Activated T-helper 17 cell treated with anti-CD3 and anti-CD28 coated beads, Interleukin-2, amount 50 U/mL, for 72 hours (primary cell): ENCODE results near the gene RNF169. TPM values are rescaled to one million over a fixed set of nuclear protein-coding genes. Genes with fewer than 3 reads are reported as not detected.
A peak's percentile ranks its signal among the peaks of the same experiment; 100 is the strongest.

Experiments
- ATAC-seq: fragments of 150-1000 bp; cut with Tn5 transposase; replicated peaks from 2 replicates; pipeline ENCODE4 v1.10.0; 2021; ENCODE audit warnings: mild to moderate bottlenecking, moderate library complexity
- H3K27ac Mint-ChIP-seq: one replicate; pipeline ENCODE4 v1.8.0; 2022; ENCODE audit warnings: mixed read lengths
- H3K27me3 Mint-ChIP-seq: one replicate; pipeline ENCODE4 v1.8.0; 2022; ENCODE audit warnings: mixed read lengths
- H3K36me3 Mint-ChIP-seq: one replicate; pipeline ENCODE4 v1.8.0; 2022; ENCODE audit warnings: low read depth, mild to moderate bottlenecking, mixed read lengths
- H3K4me1 Mint-ChIP-seq: one replicate; pipeline ENCODE4 v1.8.0; 2022; ENCODE audit warnings: mixed read lengths
- H3K4me3 Mint-ChIP-seq: one replicate; pipeline ENCODE4 v1.8.0; 2022; ENCODE audit warnings: mild to moderate bottlenecking, mixed read lengths
- H3K9me3 Mint-ChIP-seq: one replicate; pipeline ENCODE4 v1.8.0; 2022; ENCODE audit warnings: mixed read lengths
- total RNA-seq, 2 donors: library from RNA; stranded (reverse); gene quantifications; one replicate each; pipeline ENCODE4 v1.2.3, GENCODE V29; 2022

Gene RNF169, protein sequence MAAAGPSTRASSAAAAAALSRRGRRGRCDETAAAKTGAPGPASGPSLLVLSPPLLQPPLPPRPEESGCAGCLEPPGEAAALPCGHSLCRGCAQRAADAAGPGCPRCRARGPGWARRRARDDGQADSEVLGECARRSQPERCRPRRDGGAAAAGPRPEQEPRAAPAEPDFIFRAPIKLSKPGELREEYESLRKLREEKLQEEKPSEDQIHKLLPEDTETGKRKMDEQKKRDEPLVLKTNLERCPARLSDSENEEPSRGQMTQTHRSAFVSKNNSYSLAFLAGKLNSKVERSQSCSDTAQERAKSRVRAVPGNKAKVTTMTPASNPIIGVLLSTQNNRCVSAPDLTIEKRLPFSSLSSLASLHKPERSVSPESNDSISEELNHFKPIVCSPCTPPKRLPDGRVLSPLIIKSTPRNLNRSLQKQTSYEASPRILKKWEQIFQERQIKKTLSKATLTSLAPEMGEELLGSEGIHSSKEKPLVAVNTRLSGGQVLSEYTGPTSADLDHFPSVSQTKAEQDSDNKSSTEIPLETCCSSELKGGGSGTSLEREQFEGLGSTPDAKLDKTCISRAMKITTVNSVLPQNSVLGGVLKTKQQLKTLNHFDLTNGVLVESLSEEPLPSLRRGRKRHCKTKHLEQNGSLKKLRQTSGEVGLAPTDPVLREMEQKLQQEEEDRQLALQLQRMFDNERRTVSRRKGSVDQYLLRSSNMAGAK
- 10 to 100 TPM; 14.6 to 15.8 TPM for total RNA-seq

DNA sequence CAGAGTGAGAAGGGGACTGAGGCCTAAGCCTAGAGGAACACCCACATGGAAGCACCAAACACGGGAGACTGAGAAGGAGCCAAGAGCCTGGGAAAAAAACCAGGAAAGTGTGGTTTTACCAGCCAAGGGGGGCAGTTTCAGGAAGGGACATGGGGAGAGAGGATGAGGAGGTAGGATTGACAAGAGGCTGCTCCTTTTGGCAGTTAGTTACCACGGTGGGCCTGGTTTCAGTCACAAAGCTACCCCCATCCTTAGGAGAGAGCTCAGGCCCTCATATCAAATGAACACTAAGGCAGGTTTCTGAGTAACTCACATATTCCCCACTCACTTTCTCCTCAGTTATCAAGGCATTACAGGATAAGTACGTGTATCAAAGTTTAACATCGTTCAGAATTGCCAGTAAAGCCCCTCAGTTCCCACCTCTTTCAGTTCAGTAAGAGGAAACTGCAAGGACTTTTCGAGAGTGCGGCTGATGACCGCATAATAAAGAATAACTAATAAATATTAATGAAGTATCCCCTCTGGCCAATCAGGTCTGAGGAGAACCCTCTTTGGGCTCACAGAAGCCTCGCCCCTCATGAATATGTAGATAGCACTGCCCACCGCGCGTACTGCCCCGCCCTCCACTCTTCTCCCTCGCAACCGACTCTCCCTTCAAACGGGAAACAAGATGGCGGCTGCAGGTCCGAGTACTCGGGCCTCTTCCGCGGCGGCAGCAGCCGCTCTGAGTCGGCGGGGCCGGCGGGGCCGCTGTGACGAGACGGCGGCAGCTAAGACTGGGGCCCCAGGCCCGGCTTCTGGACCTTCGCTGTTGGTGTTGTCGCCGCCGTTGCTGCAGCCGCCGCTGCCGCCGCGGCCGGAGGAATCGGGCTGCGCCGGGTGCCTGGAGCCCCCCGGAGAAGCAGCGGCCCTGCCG is at the start of gene RNF169:
Gene RNF169, plus strand, starts transcription at position 639 of the 916 bp plus-strand sequence. Its CDS starts 32 bp downstream, at position 671.
- H3K4me3 Mint-ChIP-seq, result peak within 1 kb of the TSS; percentile 92
- peaks cover 11% of the 10 kb centered on the region for H3K36me3 Mint-ChIP-seq
- no peaks in the 10 kb centered on the region for H3K9me3 Mint-ChIP-seq
- H3K27me3 Mint-ChIP-seq, result no peaks in the 10 kb centered on the region
- peak within 1 kb of the TSS; percentile 88 for H3K27ac Mint-ChIP-seq
- H3K4me1 Mint-ChIP-seq, result peaks cover 23% of the 10 kb centered on the region
- peak; percentile 99 for ATAC-seq

DNA sequence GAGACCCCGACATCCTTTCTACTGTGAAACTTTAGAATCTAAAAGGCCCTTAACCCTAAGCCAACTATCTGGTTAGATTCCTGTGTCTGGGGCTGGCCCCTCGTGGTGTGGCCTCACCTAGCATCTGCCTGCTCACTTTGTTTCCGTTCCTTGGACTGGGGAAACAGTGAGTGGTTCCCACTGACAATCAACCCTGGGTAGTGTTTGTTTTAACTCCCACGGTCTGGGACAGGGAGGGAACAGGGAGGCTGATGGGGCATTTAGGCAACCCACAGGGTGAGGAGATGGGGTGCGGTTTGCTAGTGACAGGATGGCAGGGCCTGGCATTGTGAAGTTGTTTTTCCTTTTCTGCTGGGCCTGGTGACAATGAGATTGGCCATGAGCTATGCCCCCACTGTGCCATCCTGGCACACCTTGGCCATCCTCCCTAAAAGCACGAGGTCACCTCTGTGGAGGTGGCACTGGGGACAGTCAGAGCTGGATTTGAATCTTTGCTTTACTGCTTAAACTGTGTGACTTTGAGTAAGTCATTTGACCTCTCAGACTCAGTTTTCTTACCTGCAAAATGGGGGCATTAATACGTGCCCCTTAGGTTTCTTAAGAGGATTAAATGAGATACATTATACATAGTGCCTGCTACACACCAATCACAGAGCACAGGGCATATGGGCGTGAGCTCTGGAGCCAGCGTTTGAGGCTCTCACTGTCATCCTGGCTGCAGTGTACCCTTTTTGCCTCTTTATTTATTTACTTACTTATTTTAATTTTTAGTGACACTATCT is 48.8 kb upstream of the RNF169 start:
- H3K9me3 Mint-ChIP-seq, result no peaks in the 10 kb centered on the region
- H3K27me3 Mint-ChIP-seq, result peaks cover 8% of the 10 kb centered on the region
- ATAC-seq, result no peak

DNA sequence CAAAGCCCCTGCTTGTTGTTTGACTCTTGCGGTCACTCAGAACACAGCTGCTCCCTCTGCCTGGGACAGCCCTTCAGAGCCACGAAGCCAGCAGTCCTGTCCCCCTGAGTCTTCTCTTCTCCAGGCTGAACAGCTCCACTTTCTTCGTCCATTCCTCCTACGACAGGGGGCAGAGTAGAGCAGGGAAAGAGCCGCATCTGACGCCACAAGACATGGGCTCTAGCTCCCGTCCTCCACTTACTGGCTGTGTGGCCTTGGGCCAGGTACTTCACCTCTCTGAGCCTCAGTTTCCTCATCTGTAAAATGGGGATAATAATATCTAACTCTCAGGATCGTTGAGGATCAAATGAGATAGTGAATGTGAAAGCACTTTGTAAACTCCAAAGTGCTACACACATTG is 47.3 kb upstream of the RNF169 start:
- H3K4me3 Mint-ChIP-seq, result no peak overlapping the region
- no peak for ATAC-seq
- H3K4me1 Mint-ChIP-seq, result no peaks in the 10 kb centered on the region
- no peaks in the 10 kb centered on the region for H3K9me3 Mint-ChIP-seq
- peaks cover 5% of the 10 kb centered on the region for H3K27me3 Mint-ChIP-seq
- H3K36me3 Mint-ChIP-seq, result no peaks in the 10 kb centered on the region
- no peak overlapping the region for H3K27ac Mint-ChIP-seq

More for the DNA sequence above, 48.8 kb upstream of the RNF169 start:
- H3K27ac Mint-ChIP-seq, result no peak overlapping the region
- H3K4me1 Mint-ChIP-seq, result no peaks in the 10 kb centered on the region
- H3K4me3 Mint-ChIP-seq, result no peak overlapping the region
- no peaks in the 10 kb centered on the region for H3K36me3 Mint-ChIP-seq

DNA sequence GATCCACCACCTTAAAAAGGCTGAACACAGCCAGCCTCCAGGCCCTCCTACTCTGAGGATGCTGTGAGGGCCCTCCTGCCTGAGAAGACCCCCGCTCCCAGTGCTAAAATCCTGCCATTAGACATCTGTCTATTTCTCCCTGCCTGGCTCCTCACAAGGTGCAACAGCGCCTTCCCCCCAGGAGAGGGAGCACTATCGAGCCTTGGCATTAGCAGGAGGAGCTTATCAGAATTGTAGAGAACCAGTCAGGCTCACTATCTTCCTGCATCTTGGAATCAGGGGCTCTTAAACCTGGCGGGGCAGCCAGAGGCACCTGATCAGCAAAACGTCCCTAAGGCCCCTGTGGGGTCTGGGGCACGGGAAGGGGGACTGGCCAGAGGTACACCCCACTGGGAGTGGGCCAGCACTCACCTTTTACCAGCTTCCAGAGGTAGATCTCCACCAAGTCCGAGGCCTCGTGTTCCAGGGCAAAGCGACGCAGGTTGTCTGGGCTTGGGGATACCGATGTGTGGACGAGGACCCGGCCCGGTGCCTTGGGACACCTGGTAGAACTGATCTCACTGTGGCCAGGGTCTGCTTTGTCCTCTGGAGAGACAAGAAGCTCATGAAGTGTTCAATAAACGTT is 46.2 kb upstream of the RNF169 start:
- Mint-ChIP-seq H3K4me3 (no peak overlapping the region), H3K4me1 (no peaks in the 10 kb centered on the region), H3K9me3 (no peaks in the 10 kb centered on the region), H3K27ac (no peak overlapping the region), H3K27me3 (peaks cover 2% of the 10 kb centered on the region), H3K36me3 (no peaks in the 10 kb centered on the region)
- peak; percentile 81 for ATAC-seq

DNA sequence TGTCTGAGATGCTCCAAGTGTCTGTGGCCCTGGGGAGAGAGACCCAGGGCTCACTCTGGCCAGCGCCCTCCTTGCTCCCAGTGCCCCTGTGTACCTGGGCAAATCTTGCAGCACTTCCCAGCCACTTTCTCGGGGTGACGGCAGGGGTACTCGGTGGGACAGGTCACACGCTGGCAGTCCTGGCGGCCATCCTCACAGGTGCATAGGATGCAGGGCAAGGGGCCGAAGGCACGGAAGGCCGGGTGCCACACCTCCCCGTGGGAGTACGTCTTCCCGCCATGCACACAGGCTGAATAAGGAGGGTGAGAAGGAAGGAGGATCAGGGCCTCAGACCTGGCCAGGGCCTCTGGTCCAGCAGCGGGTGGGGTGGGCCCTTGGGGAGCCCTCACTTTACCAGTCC is 45.4 kb upstream of the RNF169 start:
- Mint-ChIP-seq H3K36me3 (no peaks in the 10 kb centered on the region), H3K4me1 (no peaks in the 10 kb centered on the region), H3K9me3 (no peaks in the 10 kb centered on the region), H3K4me3 (no peak overlapping the region), H3K27me3 (no peaks in the 10 kb centered on the region), H3K27ac (no peak overlapping the region)
- ATAC-seq, result no peak

DNA sequence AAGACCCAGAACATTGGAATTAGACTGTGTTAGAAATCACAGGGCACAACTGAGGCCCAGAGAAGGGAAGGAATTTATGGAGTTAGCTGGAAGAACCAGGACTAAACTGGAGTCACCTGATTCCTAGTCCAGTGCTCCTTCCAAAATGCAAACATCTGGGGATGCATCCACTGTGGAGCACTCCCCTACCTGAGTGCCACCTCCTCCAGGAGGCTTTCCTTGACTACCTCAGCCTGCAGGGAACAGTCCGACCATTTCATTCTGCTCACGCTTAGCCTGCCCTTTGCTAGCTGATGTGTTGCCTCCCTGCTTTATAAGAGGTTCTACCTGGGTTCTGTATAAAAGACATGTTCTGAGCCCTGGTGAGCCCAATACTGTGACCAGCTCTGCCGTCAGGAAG is 41.5 kb upstream of the RNF169 start:
- no peaks in the 10 kb centered on the region for H3K4me1 Mint-ChIP-seq
- H3K27me3 Mint-ChIP-seq, result no peaks in the 10 kb centered on the region
- H3K27ac Mint-ChIP-seq, result no peak overlapping the region
- H3K4me3 Mint-ChIP-seq, result no peak overlapping the region
- H3K9me3 Mint-ChIP-seq, result no peaks in the 10 kb centered on the region
- ATAC-seq, result no peak
- no peaks in the 10 kb centered on the region for H3K36me3 Mint-ChIP-seq

DNA sequence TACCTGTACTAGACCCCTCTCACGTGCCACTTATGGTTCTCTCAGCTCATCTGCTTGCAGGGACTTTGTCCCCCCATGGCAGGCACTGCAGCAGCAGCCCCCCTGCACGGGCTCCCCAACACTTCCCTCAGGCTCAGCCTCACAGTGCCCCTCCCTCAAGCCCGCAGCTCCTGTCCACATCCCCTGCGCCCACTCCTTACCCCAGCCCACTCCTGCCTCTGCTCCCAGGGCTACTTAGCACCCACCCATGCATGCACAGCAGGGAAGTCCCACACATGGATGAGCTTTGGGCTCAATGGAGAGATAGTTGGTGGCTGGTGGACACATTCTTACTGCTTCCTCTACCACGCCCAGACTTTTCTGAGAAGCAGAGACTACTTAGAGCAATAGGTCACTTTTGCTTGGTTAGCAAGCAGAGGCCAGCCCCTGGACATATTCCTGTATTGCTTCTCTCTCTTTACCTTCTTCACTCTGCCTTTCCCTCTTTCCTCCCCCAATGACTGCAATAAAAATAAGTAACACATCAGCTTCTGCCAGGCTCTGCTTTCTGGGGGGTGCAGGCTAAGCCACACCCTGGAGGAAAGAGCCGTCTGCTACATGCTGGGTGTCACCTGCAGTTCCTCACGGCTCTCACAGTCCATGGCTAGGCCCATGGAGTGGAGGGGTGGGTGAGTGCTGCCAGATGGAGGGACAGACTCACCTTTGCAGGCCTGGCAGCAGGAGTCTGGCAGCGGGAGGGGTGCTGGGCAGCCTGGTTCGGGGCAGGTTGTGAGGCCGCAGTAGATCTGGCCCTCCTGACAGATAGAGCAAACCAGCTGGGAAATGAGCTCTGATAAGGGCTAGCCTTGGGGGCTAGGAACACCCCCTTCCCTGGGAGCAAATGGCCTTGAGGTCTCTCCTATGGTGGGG is 40.8 kb upstream of the RNF169 start:
- no peaks in the 10 kb centered on the region for H3K36me3 Mint-ChIP-seq
- no peak overlapping the region for H3K27ac Mint-ChIP-seq
- ATAC-seq, result no peak
- H3K9me3 Mint-ChIP-seq, result no peaks in the 10 kb centered on the region
- no peaks in the 10 kb centered on the region for H3K27me3 Mint-ChIP-seq
- no peak overlapping the region for H3K4me3 Mint-ChIP-seq
- H3K4me1 Mint-ChIP-seq, result no peaks in the 10 kb centered on the region

DNA sequence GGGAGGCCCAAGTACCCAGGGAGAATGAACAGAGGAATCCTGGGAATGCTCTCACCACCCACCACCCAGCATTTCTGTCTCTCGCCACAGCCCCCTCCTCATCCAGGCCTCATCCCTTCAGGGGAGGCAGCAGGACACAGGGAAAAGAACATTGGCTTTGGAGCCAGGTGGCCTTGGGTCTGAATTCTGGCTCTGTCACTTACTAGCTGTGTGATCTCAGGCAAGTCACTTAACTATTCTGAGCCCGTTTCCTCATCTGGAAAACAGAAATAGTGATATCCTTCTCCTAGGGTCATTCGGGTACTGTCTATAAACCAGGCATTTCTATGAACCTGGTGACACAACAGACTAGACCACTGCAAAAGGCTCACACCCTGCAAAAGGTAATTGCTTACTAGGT is 39.5 kb upstream of the RNF169 start:
- Mint-ChIP-seq H3K27ac (no peak overlapping the region), H3K27me3 (no peaks in the 10 kb centered on the region), H3K36me3 (no peaks in the 10 kb centered on the region), H3K4me3 (no peak overlapping the region), H3K4me1 (no peaks in the 10 kb centered on the region), H3K9me3 (no peaks in the 10 kb centered on the region)
- ATAC-seq, result no peak

DNA sequence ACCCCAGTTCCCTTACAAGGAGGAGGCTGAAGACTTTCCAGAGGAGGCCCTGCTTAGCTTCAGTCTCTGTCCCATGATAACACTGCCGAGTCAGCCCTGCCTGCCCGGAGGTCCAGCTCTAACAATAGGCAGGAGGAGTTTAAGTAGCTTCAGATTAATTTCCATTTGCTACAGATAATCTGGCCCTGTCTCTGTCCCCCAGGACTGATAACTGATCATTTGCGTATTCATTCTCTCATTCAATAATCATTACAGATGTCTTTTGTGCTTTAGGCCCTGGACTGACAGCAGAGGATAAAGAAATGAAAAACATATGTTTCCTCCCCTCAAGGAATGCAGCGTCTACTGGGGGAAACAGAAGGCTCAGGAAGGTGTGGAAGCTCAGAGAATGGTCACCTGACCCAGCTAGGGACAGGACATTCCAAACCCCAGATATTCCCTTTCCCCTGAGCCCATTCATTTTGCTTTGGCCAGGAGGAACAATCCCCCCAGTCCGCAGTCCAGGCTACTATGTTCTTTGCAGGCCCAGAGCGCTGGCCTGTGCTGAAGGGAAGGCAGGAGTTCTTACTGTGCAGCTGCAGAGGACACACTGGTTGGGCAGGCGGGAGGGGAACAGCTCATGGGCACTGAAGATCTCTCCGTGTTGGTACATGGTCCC is 38.2 kb upstream of the RNF169 start:
- Mint-ChIP-seq H3K36me3 (no peaks in the 10 kb centered on the region), H3K4me3 (no peak overlapping the region), H3K27me3 (no peaks in the 10 kb centered on the region), H3K9me3 (no peaks in the 10 kb centered on the region), H3K27ac (no peak overlapping the region), H3K4me1 (no peaks in the 10 kb centered on the region)
- ATAC-seq, result no peak

DNA sequence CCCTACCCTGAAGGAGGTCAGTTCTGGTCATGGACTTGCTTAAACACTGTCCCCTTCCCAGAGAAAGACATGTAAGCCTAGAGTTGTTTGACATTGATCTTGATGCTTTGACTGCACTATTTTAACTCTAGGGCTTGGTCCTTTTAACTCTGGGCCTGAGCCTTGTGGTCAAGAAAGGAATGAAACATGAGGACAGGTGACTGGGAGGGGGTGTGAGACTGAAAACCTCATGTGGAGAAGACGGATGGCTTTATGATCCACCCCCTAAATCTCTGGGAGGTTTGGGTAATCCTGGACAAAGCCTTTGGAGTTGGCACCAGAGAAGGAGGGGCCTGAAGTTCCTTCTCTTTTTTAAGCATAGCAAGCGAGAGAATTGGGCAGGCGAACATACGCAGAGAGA is 35.0 kb upstream of the RNF169 start:
- no peaks in the 10 kb centered on the region for H3K4me1 Mint-ChIP-seq
- no peaks in the 10 kb centered on the region for H3K36me3 Mint-ChIP-seq
- no peaks in the 10 kb centered on the region for H3K9me3 Mint-ChIP-seq
- peaks cover 3% of the 10 kb centered on the region for H3K27me3 Mint-ChIP-seq
- no peak overlapping the region for H3K4me3 Mint-ChIP-seq
- no peak for ATAC-seq
- peak overlapping the region; percentile 28 for H3K27ac Mint-ChIP-seq

DNA sequence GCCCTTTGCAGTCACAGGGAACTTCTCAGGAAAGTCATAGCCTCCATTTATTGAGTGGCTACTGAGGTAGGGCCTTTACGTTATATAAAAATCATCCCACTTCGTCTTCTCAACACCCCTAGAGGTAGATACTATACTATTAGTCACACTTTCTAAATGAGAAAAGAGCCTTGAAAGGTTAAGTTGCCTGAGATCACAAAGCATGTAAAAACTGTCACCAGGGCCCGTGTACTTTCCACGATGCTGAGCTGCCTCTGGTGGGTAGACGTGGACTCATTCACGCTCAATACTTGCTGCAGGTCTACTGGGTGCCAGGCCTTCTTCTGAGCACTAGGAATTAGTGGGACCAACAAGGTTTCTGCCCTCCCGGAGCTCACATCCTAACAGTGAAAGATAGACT is 33.7 kb upstream of the RNF169 start:
- peak; percentile 86 for ATAC-seq
- H3K27ac Mint-ChIP-seq, result no peak overlapping the region
- no peaks in the 10 kb centered on the region for H3K9me3 Mint-ChIP-seq
- H3K27me3 Mint-ChIP-seq, result peaks cover 3% of the 10 kb centered on the region
- no peaks in the 10 kb centered on the region for H3K36me3 Mint-ChIP-seq
- no peaks in the 10 kb centered on the region for H3K4me1 Mint-ChIP-seq
- H3K4me3 Mint-ChIP-seq, result no peak overlapping the region

DNA sequence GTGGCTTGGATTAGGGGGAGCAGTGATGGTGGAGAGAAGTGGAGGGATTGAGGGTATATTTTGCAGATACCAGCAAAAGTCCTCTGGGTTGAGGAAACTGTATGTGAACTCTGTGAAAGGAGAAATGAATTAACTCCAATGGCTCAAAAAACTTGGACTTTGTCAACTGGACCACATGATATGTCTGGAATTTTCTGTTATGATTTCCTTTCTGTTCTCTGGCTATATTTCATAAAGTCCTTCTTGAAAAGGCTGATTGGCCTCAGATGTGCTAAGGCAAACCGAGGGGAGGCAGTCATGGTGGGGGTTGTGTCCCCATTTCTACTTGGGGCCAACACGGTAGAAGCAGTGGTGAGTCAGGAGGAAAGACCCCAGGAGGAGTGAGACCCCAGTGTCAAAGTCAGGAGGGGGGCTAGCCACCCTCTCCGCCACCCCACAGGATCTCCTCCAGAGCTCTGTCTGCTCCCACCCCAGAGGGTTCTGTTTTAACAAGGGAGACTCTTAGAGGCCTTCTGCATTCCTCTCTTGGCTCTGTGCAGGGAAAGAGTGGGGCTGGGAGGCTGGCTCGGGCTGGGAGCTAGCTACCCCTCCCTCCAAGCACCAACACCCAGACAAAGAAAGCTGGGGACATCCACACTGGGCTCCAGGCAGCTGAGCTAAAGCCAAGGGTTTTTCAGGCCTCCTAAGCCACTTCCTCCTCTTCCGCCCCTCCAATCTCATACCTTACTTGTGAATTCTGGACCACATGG is 31.3 kb upstream of the RNF169 start:
- H3K9me3 Mint-ChIP-seq, result no peaks in the 10 kb centered on the region
- no peaks in the 10 kb centered on the region for H3K36me3 Mint-ChIP-seq
- H3K4me3 Mint-ChIP-seq, result no peak overlapping the region
- H3K27me3 Mint-ChIP-seq, result peaks cover 3% of the 10 kb centered on the region
- H3K4me1 Mint-ChIP-seq, result no peaks in the 10 kb centered on the region
- peak overlapping the region; percentile 69 for H3K27ac Mint-ChIP-seq
- no peak for ATAC-seq
